SK-N-SH treated with all-trans-retinoic acid at 6 μM for 48 hours (cell line): ENCODE data around the gene TMIE.

Experiments used
- ATAC-seq: fragments of 200-7000 bp; cut with Tn5 transposase; 3 replicates; pipeline ENCODE4 v1.9.1; 2020; ENCODE audit warnings: mild to moderate bottlenecking, moderate library complexity
- ARNTL ChIP-seq: fragments of 450-650 bp; formaldehyde crosslinking; IDR thresholded peaks from 2 replicates; pipeline ENCODE4 v1.5.0; 2020; ENCODE audit warnings: low read depth, mild to moderate bottlenecking, moderate library complexity, borderline replicate concordance
- BACH2 ChIP-seq: fragments of 250-450 bp; sonication (Bioruptor Pico); IDR thresholded peaks from 2 replicates; pipeline ENCODE4 v1.9.0; 2021; ENCODE audit warnings: mild to moderate bottlenecking, borderline replicate concordance
- CREB5 ChIP-seq: fragments of 250-450 bp; sonication (Bioruptor Pico); IDR thresholded peaks from 2 replicates; pipeline ENCODE4 v1.5.1; 2020; ENCODE audit warnings: low read depth, mild to moderate bottlenecking, moderate library complexity
- CSDC2 ChIP-seq: fragments of 250-450 bp; sonication (Bioruptor Pico); IDR thresholded peaks from 2 replicates; pipeline ENCODE4 v1.5.0; 2020; ENCODE audit warnings: mild to moderate bottlenecking, moderate library complexity
- CSRNP3 ChIP-seq: fragments of 250-450 bp; sonication (Bioruptor Pico); IDR thresholded peaks from 2 replicates; pipeline ENCODE4 v1.5.1; 2021; ENCODE audit warnings: mild to moderate bottlenecking, moderate library complexity
- ESRRG ChIP-seq: fragments of 250-450 bp; sonication (Bioruptor Pico); IDR thresholded peaks from 2 replicates; pipeline ENCODE4 v1.6.1; 2021; ENCODE audit warnings: mild to moderate bottlenecking
- GLIS3 ChIP-seq: fragments of 250-450 bp; sonication (Bioruptor Pico); IDR thresholded peaks from 2 replicates; pipeline ENCODE4 v1.5.0; 2020; ENCODE audit warnings: mild to moderate bottlenecking, moderate library complexity
- ISL1 ChIP-seq: fragments of 250-450 bp; sonication (Bioruptor Pico); IDR thresholded peaks from 2 replicates; pipeline ENCODE4 v2.1.2; 2022; ENCODE audit warnings: mild to moderate bottlenecking, moderate library complexity
- OSR1 ChIP-seq: fragments of 250-450 bp; sonication (Bioruptor Pico); IDR thresholded peaks from 2 replicates; pipeline ENCODE4 v1.8.0; 2022; ENCODE audit warnings: moderate library complexity, mild to moderate bottlenecking, inconsistent platforms
- PATZ1 ChIP-seq: fragments of 250-450 bp; sonication (Bioruptor Pico); IDR thresholded peaks from 2 replicates; pipeline ENCODE4 v1.8.0; 2020; ENCODE audit warnings: mild to moderate bottlenecking, moderate library complexity, borderline replicate concordance
- POU6F1 ChIP-seq: fragments of 250-450 bp; sonication (Bioruptor Pico); IDR thresholded peaks from 2 replicates; pipeline ENCODE4 v1.8.0; 2021; ENCODE audit warnings: low read depth, mild to moderate bottlenecking, moderate library complexity, borderline replicate concordance
- PPARA ChIP-seq: fragments of 250-450 bp; sonication (Bioruptor Pico); IDR thresholded peaks from 2 replicates; pipeline ENCODE4 v1.5.0; 2020; ENCODE audit warnings: mild to moderate bottlenecking, borderline replicate concordance
- RARB ChIP-seq: fragments of 250-450 bp; sonication (Bioruptor Pico); IDR thresholded peaks from 2 replicates; pipeline ENCODE4 v1.8.0; 2021; ENCODE audit warnings: mild to moderate bottlenecking, moderate library complexity
- SNAI2 ChIP-seq: fragments of 250-450 bp; sonication (Bioruptor Pico); IDR thresholded peaks from 2 replicates; pipeline ENCODE4 v1.5.0; 2020; ENCODE audit warnings: mild to moderate bottlenecking, moderate library complexity
- TCF4 ChIP-seq: fragments of 250-450 bp; sonication (Bioruptor Pico); IDR thresholded peaks from 2 replicates; pipeline ENCODE4 v1.8.0; 2021; ENCODE audit warnings: mild to moderate bottlenecking, moderate library complexity, borderline replicate concordance
- TOX ChIP-seq: fragments of 250-450 bp; sonication (Bioruptor Pico); IDR thresholded peaks from 2 replicates; pipeline ENCODE4 v1.8.0; 2021; ENCODE audit warnings: mild to moderate bottlenecking, moderate library complexity, borderline replicate concordance
- ZC3H10 ChIP-seq: fragments of 250-450 bp; sonication (Bioruptor Pico); IDR thresholded peaks from 2 replicates; pipeline ENCODE4 v1.5.1; 2021; ENCODE audit warnings: mild to moderate bottlenecking, moderate library complexity
- ZFP3 ChIP-seq: fragments of 250-450 bp; sonication (Bioruptor Pico); IDR thresholded peaks from 2 replicates; pipeline ENCODE4 v1.5.0; 2020; ENCODE audit warnings: mild to moderate bottlenecking, moderate library complexity
- ZFP30 ChIP-seq: fragments of 450-650 bp; formaldehyde crosslinking; IDR thresholded peaks from 2 replicates; pipeline ENCODE4 v1.5.0; 2022; ENCODE audit warnings: mild to moderate bottlenecking, moderate library complexity
- ZNF565 ChIP-seq: fragments of 450-650 bp; formaldehyde crosslinking; conservative IDR thresholded peaks from 2 replicates; pipeline ENCODE4 v1.5.0; 2020; ENCODE audit warnings: low read depth, mild to moderate bottlenecking, moderate library complexity
- ZNF70 ChIP-seq: fragments of 450-650 bp; formaldehyde crosslinking; IDR thresholded peaks from 2 replicates; pipeline ENCODE4 v1.5.0; 2020; ENCODE audit warnings: mild to moderate bottlenecking, moderate library complexity
- ZNF8 ChIP-seq: fragments of 450-650 bp; formaldehyde crosslinking; IDR thresholded peaks from 2 replicates; pipeline ENCODE4 v1.5.0; 2020; ENCODE audit warnings: mild to moderate bottlenecking, moderate library complexity

Gene TMIE

GRCh38 chr3:46717447-46718231 lies 16.4 kb downstream of the TMIE start, which contains the start of gene PRSS50:
PRSS50 (minus strand) TSS chr3:46717869; CDS start chr3:46717824, 45 bp downstream.
- TF ChIP-seq GLIS3 (CRISPR knock-in tag) = no peak
- no peak for TF ChIP-seq ARNTL (CRISPR knock-in tag)
- no peak for TF ChIP-seq ZC3H10 (CRISPR knock-in tag)
- no peak for TF ChIP-seq ZNF8 (CRISPR knock-in tag)
- TF ChIP-seq OSR1 (CRISPR knock-in tag) = no peak
- TF ChIP-seq PATZ1 = no peak
- TF ChIP-seq CREB5 (CRISPR knock-in tag) = no peak
- no peak for TF ChIP-seq BACH2
- no peak for TF ChIP-seq POU6F1 (CRISPR knock-in tag)
- no peak for TF ChIP-seq PPARA (CRISPR knock-in tag)
- TF ChIP-seq ISL1 (CRISPR knock-in tag) = no peak
- TF ChIP-seq ZNF565 (CRISPR knock-in tag) = no peak
- no peak for TF ChIP-seq TOX (CRISPR knock-in tag)
- TF ChIP-seq ESRRG (CRISPR knock-in tag) = no peak
- TF ChIP-seq ZFP3 (CRISPR knock-in tag) = no peak
- TF ChIP-seq ZFP30 = no peak
- ATAC-seq = peak; percentile 34; the same call in 2 of the 3 replicates

GRCh38 chr3:46719044-46719565 lies 17.9 kb downstream of the TMIE start:
- TF ChIP-seq CSDC2 (CRISPR knock-in tag) (no peak), SNAI2 (CRISPR knock-in tag) (no peak), ESRRG (CRISPR knock-in tag) (no peak), CSRNP3 (CRISPR knock-in tag) (no peak), ZFP30 (no peak), RARB (CRISPR knock-in tag) (no peak), GLIS3 (CRISPR knock-in tag) (no peak), ZNF565 (CRISPR knock-in tag) (no peak), CREB5 (CRISPR knock-in tag) (no peak), TCF4 (no peak)
- no peak for ATAC-seq

GRCh38 chr3:46719735-46720271 lies 18.6 kb downstream of the TMIE start:
- TF ChIP-seq ZNF70 (CRISPR knock-in tag) (no peak), OSR1 (CRISPR knock-in tag) (no peak), BACH2 (no peak), POU6F1 (CRISPR knock-in tag) (no peak), ZFP30 (no peak), PATZ1 (no peak), GLIS3 (CRISPR knock-in tag) (no peak), PPARA (CRISPR knock-in tag) (no peak), CSDC2 (CRISPR knock-in tag) (no peak), ZNF8 (CRISPR knock-in tag) (no peak), SNAI2 (CRISPR knock-in tag) (no peak), ISL1 (CRISPR knock-in tag) (no peak), ZNF565 (CRISPR knock-in tag) (no peak)
- ATAC-seq = no peak
